Breast epithelium (tissue), 4 donors: ENCODE results near the gene GRAMD2A. TPM values are rescaled to one million over a fixed set of nuclear protein-coding genes. Genes with fewer than 3 reads are reported as not detected.

Experiments used
- DNase-seq, 2 donors: peaks; one replicate each; pipeline ENCODE4 v3.0.0-alpha.2; 2019; ENCODE audit warnings: low spot score in 2 of 2
- H3K27ac ChIP-seq, 2 donors: fragments of 200-600 bp; sonication (generic) in 1 of 2; one replicate each; pipeline ENCODE4 v1.5.1; 2016 to 2019; ENCODE audit warnings: mild to moderate bottlenecking in 1 of 2
- H3K27me3 ChIP-seq, 2 donors: fragments of 200-600 bp; sonication (generic) in 1 of 2; one replicate each; pipeline versions ENCODE4 v1.5.1 to v1.6.0; 2017 to 2019; ENCODE audit warnings: control low read depth in 1 of 2, mild to moderate bottlenecking in 1 of 2
- H3K36me3 ChIP-seq: fragments of 200-600 bp; one replicate; pipeline ENCODE4 v1.5.1; 2019
- H3K4me1 ChIP-seq, 2 donors: fragments of 200-600 bp; sonication (generic); one replicate each; pipeline ENCODE4 v1.5.1; 2016 to 2019; ENCODE audit warnings: control low read depth in 1 of 2
- H3K4me3 ChIP-seq, 3 donors: fragments of 200-600 bp; sonication (generic); 1 replicate in 2 of 3; 2 replicates in 1 of 3; pipeline ENCODE4 v1.5.1; 2016 to 2019; ENCODE audit warnings: mild to moderate bottlenecking in 3 of 3, moderate library complexity in 2 of 3
- H3K9me3 ChIP-seq, 2 donors: fragments of 200-600 bp; sonication (generic) in 1 of 2; one replicate each; pipeline ENCODE4 v1.5.1; 2016 to 2019; ENCODE audit warnings: control low read depth in 1 of 2
- CTCF ChIP-seq, 3 donors: fragments of 450-650 bp; IDR thresholded peaks; one replicate each; pipeline ENCODE4 v1.5.1; 2016 to 2017; ENCODE audit warnings: antibody characterized with exemption in 3 of 3, mild to moderate bottlenecking in 3 of 3, moderate library complexity in 3 of 3
- POLR2A ChIP-seq: fragments of 450-650 bp; IDR thresholded peaks from one replicate; pipeline ENCODE4 v1.6.1; 2016; ENCODE audit warnings: antibody characterized with exemption, mild to moderate bottlenecking, moderate library complexity
- POLR2AphosphoS5 ChIP-seq, 3 donors: sonication (generic); formaldehyde crosslinking; IDR thresholded peaks; one replicate each; pipeline ENCODE4 v1.6.1; 2017; ENCODE audit warnings: antibody characterized with exemption in 3 of 3
- intact Hi-C: fragments of 100-400 bp; cut with DNase I; formaldehyde crosslinking; loops from one replicate; pipeline ENCODE4 v1.15.1; 2023; ENCODE audit warnings: low total_unique reads
- total RNA-seq, 3 donors: library from RNA; depleted of rRNA; stranded (reverse); fragments of >200 nt; gene quantifications; one replicate each; pipeline ENCODE4 v1.1.0, GENCODE V29; 2016

GRAMD2A gene
- total RNA-seq, result 10 to 100 TPM in 2 of 3 donors, under 1 TPM in 1; 0.16 to 52.5 (median 18.7) TPM

- H3K27ac ChIP-seq, result peak within 1 kb of the TSS; percentile 84 to 90
- intact Hi-C loops, result no loop called here
- H3K36me3 ChIP-seq, result peaks cover 12% of the 10 kb centered on the region
- H3K4me1 ChIP-seq, result no peaks in the 10 kb centered on the region
- H3K4me3 ChIP-seq, result peak within 1 kb of the TSS; percentile 44 to 72 (median 62)
- TF ChIP-seq CTCF (IDR thresholded peaks at IDR 0.05) (no peak), POLR2AphosphoS5 (IDR thresholded peaks at IDR 0.05) (peak in 1 of 3 donors; percentile 39), POLR2A (no peak)
- no peaks in the 10 kb centered on the region for H3K27me3 ChIP-seq
- no peaks in the 10 kb centered on the region for H3K9me3 ChIP-seq
- no peak for DNase-seq
Observed at GRCh38 chr15:72197460-72198355, at the start of gene GRAMD2A. TSS of gene GRAMD2A (minus strand) at chr15:72197787.

- DNase-seq, result no peak
- no peaks in the 10 kb centered on the region for H3K9me3 ChIP-seq
- H3K27ac ChIP-seq, result no peak overlapping the region
- intact Hi-C loops, result no loop called here
- no peak for TF ChIP-seq POLR2A
- no peak for TF ChIP-seq POLR2AphosphoS5 (IDR thresholded peaks at IDR 0.05)
- no peak for TF ChIP-seq CTCF (IDR thresholded peaks at IDR 0.05)
- no peaks in the 10 kb centered on the region for H3K27me3 ChIP-seq
- no peak overlapping the region for H3K4me3 ChIP-seq
- no peaks in the 10 kb centered on the region for H3K4me1 ChIP-seq
- H3K36me3 ChIP-seq, result no peaks in the 10 kb centered on the region
Observed at GRCh38 chr15:72242775-72243370, 45.3 kb upstream of the GRAMD2A start.

DNA sequence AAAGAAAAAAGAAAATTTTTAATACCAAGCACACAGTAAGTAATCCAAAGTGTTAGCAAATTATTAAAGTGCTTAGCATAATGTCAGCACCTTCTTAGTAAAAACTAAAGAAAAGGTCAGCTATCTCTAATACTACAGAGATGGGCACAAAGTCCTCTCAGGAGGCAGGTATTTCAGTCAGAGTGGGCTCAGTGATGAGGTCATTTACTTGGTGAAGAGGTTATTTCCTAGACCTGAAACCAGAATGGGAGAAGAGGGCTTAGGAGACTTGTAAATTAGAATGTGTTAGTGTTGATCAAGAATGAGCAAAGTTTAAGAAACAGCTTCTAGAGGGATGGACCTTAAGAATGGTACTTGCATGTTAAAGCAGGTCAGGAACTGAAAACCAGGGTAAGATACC lies 42.1 kb upstream of the GRAMD2A start:
- TF ChIP-seq CTCF (IDR thresholded peaks at IDR 0.05), result no peak
- no peak for TF ChIP-seq POLR2AphosphoS5 (IDR thresholded peaks at IDR 0.05)
- no peak for TF ChIP-seq POLR2A
- Histone ChIP-seq H3K9me3 (no peaks in the 10 kb centered on the region), H3K4me3 (no peak overlapping the region), H3K4me1 (peaks cover 0 to 4% of the 10 kb centered on the region in 2 donors), H3K27ac (no peak overlapping the region), H3K36me3 (no peaks in the 10 kb centered on the region), H3K27me3 (no peaks in the 10 kb centered on the region)
- no peak for DNase-seq
- intact Hi-C loops, result loop anchor here (5.0 kb wide), 1 partner anchor 607 kb away; no protein-coding TSS in a partner anchor

DNA sequence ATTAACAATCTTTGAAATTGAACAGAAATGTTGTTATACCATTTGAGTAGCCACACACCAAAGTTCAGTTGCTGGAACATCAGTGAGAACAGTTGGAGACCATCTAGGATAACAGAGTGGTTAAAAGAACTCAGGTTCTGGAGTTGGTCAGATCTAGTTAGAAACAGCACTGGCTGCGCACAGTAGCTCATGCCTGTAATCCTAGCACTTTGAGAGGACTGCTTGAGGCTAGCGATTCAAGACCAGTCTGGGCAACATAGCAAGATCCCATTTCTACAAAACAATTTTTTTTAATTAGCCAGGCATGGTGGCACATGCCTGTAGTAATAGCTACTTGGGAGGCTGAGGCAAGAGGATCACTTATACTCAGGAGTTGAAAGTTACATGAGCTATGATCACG lies 41.0 kb upstream of the GRAMD2A start:
- intact Hi-C loops, result loop anchor here (5.0 kb wide), 1 partner anchor 606 kb away; no protein-coding TSS in a partner anchor
- TF ChIP-seq POLR2A (no peak), CTCF (IDR thresholded peaks at IDR 0.05) (no peak), POLR2AphosphoS5 (IDR thresholded peaks at IDR 0.05) (no peak)

GRCh38 chr15:72237853-72238224 lies 40.3 kb upstream of the GRAMD2A start:
- intact Hi-C loops, result loop anchor here (5.0 kb wide), 1 partner anchor 606 kb away; no protein-coding TSS in a partner anchor
- H3K27me3 ChIP-seq, result no peaks in the 10 kb centered on the region
- no peak for TF ChIP-seq CTCF (IDR thresholded peaks at IDR 0.05)
- no peak for TF ChIP-seq POLR2A
- TF ChIP-seq POLR2AphosphoS5 (IDR thresholded peaks at IDR 0.05), result no peak
- no peaks in the 10 kb centered on the region for H3K36me3 ChIP-seq
- H3K4me1 ChIP-seq, result peaks cover 0 to 4% of the 10 kb centered on the region in 2 donors
- H3K27ac ChIP-seq, result peak overlapping the region; percentile 80 to 88
- DNase-seq, result no peak
- no peak overlapping the region for H3K4me3 ChIP-seq
- no peaks in the 10 kb centered on the region for H3K9me3 ChIP-seq

More for the DNA sequence above, 41.0 kb upstream of the GRAMD2A start:
- Histone ChIP-seq H3K36me3 (no peaks in the 10 kb centered on the region), H3K27me3 (no peaks in the 10 kb centered on the region), H3K27ac (peak overlapping the region in 1 of 2 donors; percentile 7), H3K4me1 (peaks cover 0 to 4% of the 10 kb centered on the region in 2 donors), H3K4me3 (no peak overlapping the region), H3K9me3 (no peaks in the 10 kb centered on the region)
- DNase-seq, result no peak
